Measurements from ENCODE around the gene PLS3.

PLS3 gene

DNA sequence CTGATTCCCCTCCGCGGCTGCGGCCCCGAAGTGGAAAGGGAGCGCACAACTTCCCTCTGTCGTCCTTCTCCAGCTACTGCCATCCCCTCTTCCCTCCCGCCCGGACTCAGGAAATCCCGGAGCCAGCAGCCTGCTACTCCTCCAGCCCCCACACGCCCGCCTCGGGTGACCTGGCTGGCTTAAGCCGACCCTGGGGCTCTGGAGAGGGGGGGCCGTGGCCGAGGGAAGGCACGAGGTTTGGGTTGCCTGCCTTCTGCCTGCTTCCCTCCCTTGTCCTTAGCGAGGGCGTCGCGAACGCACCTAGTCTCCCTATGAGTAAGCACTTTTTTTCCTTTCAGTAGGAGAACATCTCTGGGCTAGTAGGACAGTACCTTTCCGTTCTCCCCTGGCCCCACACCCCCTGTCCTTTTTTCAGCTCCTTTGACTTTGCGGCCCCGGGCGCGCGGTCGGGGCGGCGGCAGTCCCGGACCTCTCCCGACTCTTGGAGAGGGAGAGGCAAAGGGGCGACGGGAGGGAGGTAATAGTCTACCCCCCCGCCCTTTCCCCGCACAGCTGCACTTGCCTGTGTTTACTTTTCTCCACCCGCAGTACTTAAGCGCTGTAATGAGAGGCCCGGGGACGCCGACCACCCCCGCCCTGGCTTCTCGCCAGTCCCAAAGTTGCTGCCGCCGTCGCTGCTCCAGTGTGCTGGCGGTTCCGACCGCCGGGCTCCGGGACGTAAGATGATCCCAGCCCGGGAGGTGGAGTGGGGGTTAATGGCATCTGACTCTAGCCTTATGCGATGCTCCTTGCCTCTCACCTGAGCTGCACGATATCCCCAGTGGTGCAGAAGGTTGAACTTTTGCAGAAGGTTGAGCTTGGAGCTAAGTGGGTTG lies 868 bp downstream of the PLS3 start:
- Histone ChIP-seq H3K4me2 (ENCODE audit: low read length) (no peak overlapping the region), H3K27ac (ENCODE audit: low read length) (no peak overlapping the region), H3K9ac (ENCODE audit: low read length) (no peak overlapping the region), H2AFZ (ENCODE audit: low read depth, low read length) (no peak overlapping the region), H3K4me1 (ENCODE audit: low read length) (peaks cover 10% of the 10 kb centered on the region), H3K79me2 (ENCODE audit: low read length) (no peaks in the 10 kb centered on the region), H3K27me3 (ENCODE audit: low read depth, low read length) (no peaks in the 10 kb centered on the region), H3K9me3 (ENCODE audit: insufficient read depth, low read length) (no peaks in the 10 kb centered on the region), H3K4me3 (ENCODE audit: low read length) (no peak overlapping the region), H4K20me1 (ENCODE audit: insufficient read depth, low read length) (no peaks in the 10 kb centered on the region), H3K36me3 (replicated peaks; ENCODE audit: low read depth, low read length) (no peaks in the 10 kb centered on the region)
- TF ChIP-seq EZH2phosphoT487 (IDR thresholded peaks at IDR 0.05; ENCODE audit: low read depth), result no peak
- TF ChIP-seq, protein P1, sequence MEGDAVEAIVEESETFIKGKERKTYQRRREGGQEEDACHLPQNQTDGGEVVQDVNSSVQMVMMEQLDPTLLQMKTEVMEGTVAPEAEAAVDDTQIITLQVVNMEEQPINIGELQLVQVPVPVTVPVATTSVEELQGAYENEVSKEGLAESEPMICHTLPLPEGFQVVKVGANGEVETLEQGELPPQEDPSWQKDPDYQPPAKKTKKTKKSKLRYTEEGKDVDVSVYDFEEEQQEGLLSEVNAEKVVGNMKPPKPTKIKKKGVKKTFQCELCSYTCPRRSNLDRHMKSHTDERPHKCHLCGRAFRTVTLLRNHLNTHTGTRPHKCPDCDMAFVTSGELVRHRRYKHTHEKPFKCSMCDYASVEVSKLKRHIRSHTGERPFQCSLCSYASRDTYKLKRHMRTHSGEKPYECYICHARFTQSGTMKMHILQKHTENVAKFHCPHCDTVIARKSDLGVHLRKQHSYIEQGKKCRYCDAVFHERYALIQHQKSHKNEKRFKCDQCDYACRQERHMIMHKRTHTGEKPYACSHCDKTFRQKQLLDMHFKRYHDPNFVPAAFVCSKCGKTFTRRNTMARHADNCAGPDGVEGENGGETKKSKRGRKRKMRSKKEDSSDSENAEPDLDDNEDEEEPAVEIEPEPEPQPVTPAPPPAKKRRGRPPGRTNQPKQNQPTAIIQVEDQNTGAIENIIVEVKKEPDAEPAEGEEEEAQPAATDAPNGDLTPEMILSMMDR (IDR thresholded peaks at IDR 0.05; ENCODE audit: low read depth, low read length), result no peak

DNA sequence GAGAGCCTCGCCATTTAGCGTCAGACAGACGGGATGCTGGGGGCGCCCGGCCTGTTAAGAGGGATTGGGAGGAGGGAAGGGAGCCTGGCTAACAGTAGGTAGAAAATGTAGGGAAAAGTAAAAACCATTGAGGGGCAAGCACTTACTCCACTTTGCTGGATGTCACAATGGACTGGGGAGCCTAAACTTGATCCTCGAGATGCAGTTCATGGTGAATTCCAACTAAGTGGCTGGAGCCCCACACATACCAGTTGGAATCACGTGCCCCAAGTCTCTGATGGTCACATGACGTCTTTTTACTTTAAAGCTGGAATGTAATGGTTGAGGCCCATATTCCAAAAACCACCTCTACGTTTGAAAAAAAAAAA lies 1.5 kb downstream of the PLS3 start:
- Histone ChIP-seq H3K27ac (ENCODE audit: low read length) (no peak overlapping the region), H4K20me1 (ENCODE audit: insufficient read depth, low read length) (no peaks in the 10 kb centered on the region), H2AFZ (ENCODE audit: low read depth, low read length) (no peak overlapping the region), H3K9me3 (ENCODE audit: insufficient read depth, low read length) (no peaks in the 10 kb centered on the region), H3K9ac (ENCODE audit: low read length) (no peak overlapping the region), H3K27me3 (ENCODE audit: low read depth, low read length) (no peaks in the 10 kb centered on the region), H3K4me2 (ENCODE audit: low read length) (no peak overlapping the region), H3K79me2 (ENCODE audit: low read length) (no peaks in the 10 kb centered on the region), H3K4me1 (ENCODE audit: low read length) (peaks cover 10% of the 10 kb centered on the region), H3K4me3 (ENCODE audit: low read length) (no peak overlapping the region), H3K36me3 (replicated peaks; ENCODE audit: low read depth, low read length) (no peaks in the 10 kb centered on the region)
- TF ChIP-seq EZH2phosphoT487 (IDR thresholded peaks at IDR 0.05; ENCODE audit: low read depth), result no peak
- TF ChIP-seq, protein P1 (IDR thresholded peaks at IDR 0.05; ENCODE audit: low read depth, low read length), result no peak

DNA sequence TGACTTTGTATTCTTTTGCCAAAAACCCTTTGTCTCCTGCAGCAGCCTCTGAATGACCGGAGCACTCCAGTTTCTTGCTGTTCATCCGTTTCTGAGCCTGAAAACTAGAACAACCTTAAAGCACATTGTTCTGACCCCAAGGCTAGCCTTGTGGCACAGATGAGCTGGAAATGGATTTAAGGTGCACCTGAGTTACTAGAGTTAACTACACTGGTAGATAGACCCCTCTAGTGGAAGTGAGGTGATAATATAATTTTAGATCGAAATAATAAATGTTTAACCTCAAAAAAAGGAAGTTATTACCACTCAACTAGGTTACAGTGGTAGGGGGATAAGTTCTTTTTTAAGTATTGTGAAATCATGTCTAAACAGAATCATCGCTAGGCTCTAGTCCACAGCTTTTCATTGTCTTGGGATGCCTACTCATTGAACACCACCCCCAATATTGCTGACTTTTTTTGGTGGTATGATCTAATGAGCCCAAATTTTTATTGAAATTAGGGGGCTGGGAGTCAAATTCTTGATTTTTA lies 2.7 kb downstream of the PLS3 start:
- H3K27ac ChIP-seq (ENCODE audit: low read length), result no peak overlapping the region
- H3K4me2 ChIP-seq (ENCODE audit: low read length), result peak overlapping the region; percentile 56
- H3K36me3 ChIP-seq (replicated peaks; ENCODE audit: low read depth, low read length), result no peaks in the 10 kb centered on the region
- peak overlapping the region; percentile 31; the same call in 1 of the 2 replicates for H3K4me3 ChIP-seq (ENCODE audit: low read length)
- no peak overlapping the region for H3K9ac ChIP-seq (ENCODE audit: low read length)
- TF ChIP-seq, protein P1 (IDR thresholded peaks at IDR 0.05; ENCODE audit: low read depth, low read length), result peak; percentile 30
- TF ChIP-seq EZH2phosphoT487 (IDR thresholded peaks at IDR 0.05; ENCODE audit: low read depth), result no peak
- peak overlapping the region; percentile 70; the same call in 1 of the 2 replicates for H2AFZ ChIP-seq (ENCODE audit: low read depth, low read length)
- H3K9me3 ChIP-seq (ENCODE audit: insufficient read depth, low read length), result no peaks in the 10 kb centered on the region
- H3K79me2 ChIP-seq (ENCODE audit: low read length), result no peaks in the 10 kb centered on the region
- H3K27me3 ChIP-seq (ENCODE audit: low read depth, low read length), result no peaks in the 10 kb centered on the region
- peaks cover 10% of the 10 kb centered on the region for H3K4me1 ChIP-seq (ENCODE audit: low read length)
- H4K20me1 ChIP-seq (ENCODE audit: insufficient read depth, low read length), result no peaks in the 10 kb centered on the region

DNA sequence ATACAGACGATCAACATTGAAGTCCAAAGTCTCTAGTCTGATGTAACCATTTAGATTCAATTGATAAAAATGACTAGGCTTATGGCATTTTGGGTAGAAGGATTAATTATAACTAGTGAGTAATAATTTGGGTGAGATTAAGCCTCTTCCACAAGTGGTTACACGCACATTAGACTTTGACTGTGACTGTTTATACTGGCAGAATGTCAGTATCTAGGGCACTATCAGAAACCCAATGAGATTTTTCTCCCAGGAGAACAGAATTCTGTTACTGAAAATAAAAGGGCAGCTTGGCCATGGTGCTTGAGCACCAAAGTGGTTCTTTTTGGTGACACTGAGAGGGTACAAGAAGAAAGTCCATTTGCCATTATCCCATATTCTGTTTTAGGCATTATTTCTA lies 3.3 kb downstream of the PLS3 start:
- Histone ChIP-seq H4K20me1 (ENCODE audit: insufficient read depth, low read length) (no peaks in the 10 kb centered on the region), H3K36me3 (replicated peaks; ENCODE audit: low read depth, low read length) (no peaks in the 10 kb centered on the region), H3K27me3 (ENCODE audit: low read depth, low read length) (no peaks in the 10 kb centered on the region), H3K9ac (ENCODE audit: low read length) (no peak overlapping the region), H3K4me2 (ENCODE audit: low read length) (peak overlapping the region; percentile 56), H3K4me1 (ENCODE audit: low read length) (peaks cover 10% of the 10 kb centered on the region), H3K4me3 (ENCODE audit: low read length) (no peak overlapping the region), H3K9me3 (ENCODE audit: insufficient read depth, low read length) (no peaks in the 10 kb centered on the region), H3K79me2 (ENCODE audit: low read length) (no peaks in the 10 kb centered on the region), H2AFZ (ENCODE audit: low read depth, low read length) (no peak overlapping the region), H3K27ac (ENCODE audit: low read length) (no peak overlapping the region)
- no peak for TF ChIP-seq EZH2phosphoT487 (IDR thresholded peaks at IDR 0.05; ENCODE audit: low read depth)
- TF ChIP-seq, protein P1 (IDR thresholded peaks at IDR 0.05; ENCODE audit: low read depth, low read length), result no peak
